ENCODE results near the gene AMMECR1.

Gene AMMECR1

GRCh38 chrX:110208092-110208491 lies 109.8 kb downstream of the AMMECR1 start:
- no peak for DNase-seq

- DNase-seq = no peak
Measured at GRCh38 chrX:110204986-110205385, 112.9 kb downstream of the AMMECR1 start.

- DNase-seq = no peak
Measured at GRCh38 chrX:110201799-110202198, 116.1 kb downstream of the AMMECR1 start.

- no peak for DNase-seq
Measured at GRCh38 chrX:110194977-110195376, 122.9 kb downstream of the AMMECR1 start.

GRCh38 chrX:110192516-110192915 lies 125.4 kb downstream of the AMMECR1 start:
- no peak for DNase-seq

- no peak for DNase-seq
Measured at GRCh38 chrX:110188701-110189558, 129.0 kb downstream of the AMMECR1 start.

- DNase-seq = no peak
Measured at GRCh38 chrX:110183314-110183713, 134.6 kb downstream of the AMMECR1 start.

- DNase-seq = no peak
Measured at GRCh38 chrX:110182865-110183264, 135.0 kb downstream of the AMMECR1 start.

- DNase-seq = no peak
Measured at GRCh38 chrX:110182362-110182761, 135.5 kb downstream of the AMMECR1 start.

- no peak for DNase-seq
Measured at GRCh38 chrX:110181459-110182137, 136.3 kb downstream of the AMMECR1 start.

GRCh38 chrX:110180928-110181310 lies 137.0 kb downstream of the AMMECR1 start:
- DNase-seq = no peak

- DNase-seq = peak; percentile 48
Measured at GRCh38 chrX:110180176-110180927, 137.5 kb downstream of the AMMECR1 start.

- no peak for DNase-seq
Measured at GRCh38 chrX:110178179-110178865, 139.6 kb downstream of the AMMECR1 start.

- DNase-seq = no peak
Measured at GRCh38 chrX:110175696-110176095, 142.2 kb downstream of the AMMECR1 start.

GRCh38 chrX:110175146-110175545 lies 142.7 kb downstream of the AMMECR1 start:
- DNase-seq = no peak

GRCh38 chrX:110173192-110174175 lies 144.4 kb downstream of the AMMECR1 start:
- no peak for DNase-seq

GRCh38 chrX:110172215-110172614 lies 145.7 kb downstream of the AMMECR1 start:
- no peak for DNase-seq

- no peak for DNase-seq
Measured at GRCh38 chrX:110171442-110171841, 146.4 kb downstream of the AMMECR1 start.

GRCh38 chrX:110170029-110170428 lies 147.9 kb downstream of the AMMECR1 start:
- DNase-seq = no peak

- DNase-seq = no peak
Measured at GRCh38 chrX:110168585-110168984, 149.3 kb downstream of the AMMECR1 start.

GRCh38 chrX:110167952-110168451 lies 149.9 kb downstream of the AMMECR1 start:
- DNase-seq = no peak
